Measurements from ENCODE around the gene FBXO31.

DNA sequence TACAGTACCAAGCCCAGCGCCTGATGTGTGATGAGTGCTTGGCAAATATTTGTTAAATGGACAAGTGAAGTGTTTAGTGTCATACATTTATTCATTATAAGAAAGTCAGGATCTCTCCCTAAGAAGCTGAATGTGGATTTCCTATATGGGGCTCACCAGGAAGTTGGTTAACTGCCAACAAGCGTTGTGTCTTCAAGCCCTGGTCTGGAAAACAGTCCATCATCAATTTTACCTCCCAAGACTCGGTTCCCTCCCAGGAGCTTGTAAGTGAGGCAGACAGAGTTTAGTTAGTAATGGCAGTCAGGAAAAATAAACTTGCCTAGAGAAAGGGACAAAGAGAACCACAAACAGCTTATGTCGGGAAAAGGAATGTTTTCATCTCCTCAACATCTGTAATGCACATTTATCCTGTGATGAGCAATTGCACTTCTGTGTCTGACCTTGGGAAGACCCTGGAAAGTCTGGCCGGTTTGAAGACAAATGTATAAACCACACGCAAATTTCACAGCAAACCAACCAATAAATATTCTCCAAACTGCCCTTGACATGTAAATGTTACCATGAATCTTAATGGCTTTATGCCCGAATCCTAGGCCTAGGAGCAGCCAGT is 94.7 kb downstream of the FBXO31 start:
- no peak for TF ChIP-seq ZFP41 (CRISPR knock-in tag; IDR thresholded peaks at IDR 0.05; ENCODE audit: borderline replicate concordance)
- TF ChIP-seq ZNF776 (CRISPR knock-in tag; IDR thresholded peaks at IDR 0.05), result no peak
- no peak for TF ChIP-seq POLR2AphosphoS5 (IDR thresholded peaks at IDR 0.05; ENCODE audit: low read depth, low read length)
- no peak for TF ChIP-seq POLR2A (IDR thresholded peaks at IDR 0.05; ENCODE audit: insufficient read depth in 1 of 2, low read depth in 2 of 2, low read length in 2 of 2)
- TF ChIP-seq KLF9 (CRISPR knock-in tag; IDR thresholded peaks at IDR 0.05; ENCODE audit: low read depth), result no peak
- no peak for TF ChIP-seq RARA (CRISPR knock-in tag; IDR thresholded peaks at IDR 0.05)

All from HepG2 (cell line).